Epithelial cell of proximal tubule (primary cell): ENCODE measurements around the gene TTC39B. TPM values are rescaled to one million over a fixed set of nuclear protein-coding genes. Genes with fewer than 3 reads are reported as not detected.

Experiments used
- DNase-seq: peaks from one replicate; pipeline ENCODE4 v3.0.0-alpha.2; 2011; ENCODE audit warnings: low read depth
- H3K4me3 ChIP-seq: 2 replicates; pipeline ENCODE4 v1.5.1; 2011; ENCODE audit warnings: low read depth, mild to moderate bottlenecking, low read length
- CTCF ChIP-seq: conservative IDR thresholded peaks from 2 replicates; pipeline ENCODE4 v1.5.1; 2012; ENCODE audit warnings: low read depth, mild to moderate bottlenecking, low read length
- total RNA-seq: library from RNA; depleted of rRNA; stranded (reverse); fragments of >200 nt; gene quantifications from 2 replicates; pipeline ENCODE4 v1.2.3, GENCODE V29; 2015

The TTC39B gene
- total RNA-seq, 1 donor from 2014 or later: 5.2 TPM

- no peak overlapping the region for H3K4me3 ChIP-seq
- DNase-seq: no peak
- TF ChIP-seq CTCF: no peak
Observed at GRCh38 chr9:15115702-15116101, 191.3 kb downstream of the TTC39B start.

- no peak for TF ChIP-seq CTCF
- DNase-seq: no peak
- no peak overlapping the region for H3K4me3 ChIP-seq
Observed at GRCh38 chr9:15115041-15115440, 192.0 kb downstream of the TTC39B start.

Other genes with a start within 250 kb of the TTC39B start
- gene SNAPC3, start 115.7 kb upstream of the TTC39B start, total RNA-seq: 21.4 and 25.2 TPM in 2 replicates
- 61.1 and 69.8 TPM in 2 replicates for gene PSIP1, start 203.8 kb upstream of the TTC39B start, total RNA-seq
- gene CCDC171, start 245.8 kb upstream of the TTC39B start, total RNA-seq: 0.92 and 0.94 TPM in 2 replicates